Inflammatory macrophage treated with lipopolysaccharide for 1 hour (primary cell): ENCODE measurements around the gene EXOC4.
"Not testable (repeated sequence)": the region's sequence is repeated elsewhere in the genome, so short reads cannot be mapped to it uniquely, and the experiment has no call there.

Experiments used
- DNase-seq, 2 donors: peaks; one replicate each; pipeline ENCODE4 v3.0.0-alpha.2; 2020 to 2022

The EXOC4 gene

GRCh38 chr7:133320891-133321290, 68.0 kb downstream of the EXOC4 start:
- no peak for DNase-seq

- not testable (repeated sequence) for DNase-seq
Measured at GRCh38 chr7:133321366-133321765, 68.5 kb downstream of the EXOC4 start.

DNA sequence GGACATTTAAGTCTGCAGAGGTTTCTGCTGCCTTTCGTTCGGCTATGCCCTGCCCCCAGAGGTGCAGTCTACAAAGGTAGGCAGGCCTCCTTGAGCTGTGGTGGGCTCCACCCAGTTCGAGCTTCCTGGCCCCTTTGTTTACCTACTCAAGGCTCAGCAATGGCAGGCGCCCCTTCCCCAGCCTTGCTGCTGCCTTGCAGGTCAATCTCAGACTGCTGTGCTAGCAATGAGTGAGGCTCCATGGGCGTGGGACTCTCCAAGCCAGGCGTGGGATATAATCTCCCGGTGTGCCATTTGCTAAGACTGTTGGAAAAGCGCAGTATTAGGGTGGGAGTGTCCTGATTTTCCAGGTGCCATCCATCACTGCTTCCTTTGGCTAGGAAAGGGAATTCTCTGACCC, 73.9 kb downstream of the EXOC4 start:
- DNase-seq, result not testable (repeated sequence)

- not testable (repeated sequence) for DNase-seq
Measured at GRCh38 chr7:133328021-133328420, 75.1 kb downstream of the EXOC4 start.

DNA sequence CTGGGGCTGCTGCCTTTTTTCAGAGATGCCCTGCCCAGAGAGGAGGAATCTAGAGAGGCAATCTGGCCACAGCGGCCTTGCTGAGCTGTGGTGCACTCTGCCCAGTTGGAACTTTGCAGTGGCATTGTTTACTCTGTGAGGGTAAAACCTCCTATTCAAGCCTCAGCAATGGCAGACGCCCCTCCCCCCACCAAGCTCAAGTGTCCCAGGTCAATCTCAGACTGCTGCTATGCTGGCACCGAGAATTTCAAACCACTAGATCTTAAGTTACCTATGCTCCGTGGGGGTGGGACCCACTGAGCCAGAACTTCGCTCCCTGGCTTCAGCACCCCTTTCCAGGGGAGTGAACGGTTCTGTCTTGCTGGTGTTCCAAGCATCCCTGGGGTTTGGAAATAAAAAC, 77.2 kb downstream of the EXOC4 start:
- DNase-seq, result no peak

DNA sequence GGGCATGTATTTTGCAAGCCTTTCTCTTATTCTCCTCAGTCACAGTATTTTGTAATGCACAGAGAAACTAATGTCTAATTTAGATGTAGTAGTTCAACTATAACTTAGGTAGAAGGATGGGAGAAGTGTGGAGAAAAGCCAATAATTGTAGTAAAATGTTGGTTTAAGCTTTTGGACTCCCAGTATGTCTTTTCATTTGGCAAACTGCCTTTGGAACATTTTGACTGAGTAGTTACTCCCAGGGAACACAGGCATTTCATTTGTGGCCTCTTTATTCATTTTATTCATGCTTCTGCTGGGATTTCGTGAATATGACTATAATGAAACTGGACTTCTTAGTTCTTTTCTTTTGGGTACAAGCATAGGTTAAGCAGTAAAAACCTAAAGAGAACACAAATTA, 79.0 kb downstream of the EXOC4 start:
- DNase-seq, result no peak

DNA sequence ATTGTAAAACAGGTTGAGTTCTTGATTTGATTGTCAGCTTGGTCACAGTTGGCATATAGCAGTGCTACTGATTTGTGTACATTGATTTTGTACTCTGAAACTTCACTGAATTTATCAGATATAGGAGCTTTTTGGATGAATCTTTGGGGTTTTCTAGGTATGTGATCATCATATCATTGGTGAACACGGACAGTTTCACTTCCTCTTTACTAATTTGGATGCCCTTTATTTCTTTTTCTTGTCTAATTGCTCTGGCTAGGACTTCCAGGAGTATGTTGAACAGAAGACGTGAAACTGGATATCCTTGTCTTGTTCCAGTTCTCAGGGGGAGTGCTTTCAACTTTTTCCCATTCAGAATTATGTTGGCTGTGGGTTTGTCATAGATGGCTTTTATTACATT, 86.9 kb downstream of the EXOC4 start:
- peak; percentile 5 to 10 for DNase-seq

- no peak for DNase-seq
Measured at GRCh38 chr7:133344275-133344674, 91.4 kb downstream of the EXOC4 start.

GRCh38 chr7:133345690-133346421, 93.0 kb downstream of the EXOC4 start:
- DNase-seq, result no peak

GRCh38 chr7:133348250-133348649, 95.4 kb downstream of the EXOC4 start:
- DNase-seq, result no peak

- no peak for DNase-seq
Measured at GRCh38 chr7:133349101-133349500, 96.2 kb downstream of the EXOC4 start.

DNA sequence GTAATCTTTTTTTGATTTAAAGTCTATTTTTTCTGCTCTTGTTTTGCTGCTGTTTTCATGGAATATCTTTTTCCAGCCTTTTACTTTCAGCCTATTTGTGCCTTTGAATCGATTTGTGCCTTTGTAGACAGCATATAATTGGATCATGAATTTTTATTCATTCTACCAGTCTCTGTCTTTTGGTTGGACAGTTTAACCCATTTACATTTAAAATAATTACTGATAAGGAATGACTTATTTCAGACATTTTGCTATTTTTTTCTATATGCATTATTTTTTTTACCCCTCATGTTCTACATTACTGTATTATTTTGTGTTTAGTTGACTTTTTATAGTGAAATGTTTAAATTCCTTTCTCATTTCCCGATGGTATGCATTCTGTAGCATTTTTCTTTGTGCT, 99.6 kb downstream of the EXOC4 start:
- no peak for DNase-seq

- DNase-seq, result no peak
Measured at GRCh38 chr7:133353775-133354174, 100.9 kb downstream of the EXOC4 start.

- peak; percentile 76 to 91 for DNase-seq
Measured at GRCh38 chr7:133354546-133355324, 101.9 kb downstream of the EXOC4 start.

DNA sequence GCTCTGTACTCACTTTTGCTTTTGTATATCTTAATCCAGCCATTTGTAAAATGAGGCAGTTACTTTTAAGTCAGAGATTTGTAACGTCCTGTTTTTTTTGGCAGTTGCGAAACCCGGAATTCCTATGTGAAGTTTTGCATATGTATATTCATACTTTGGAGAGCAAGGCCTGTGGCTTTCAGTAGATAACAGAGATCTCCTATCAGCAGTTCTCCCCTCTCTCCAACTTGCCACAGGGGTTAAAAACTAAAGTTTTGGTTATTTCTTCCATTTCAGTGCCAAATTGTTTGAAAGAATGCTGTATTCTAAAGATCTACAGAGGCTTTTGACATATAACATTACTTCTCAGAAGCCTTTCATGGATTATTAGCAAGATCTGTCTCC, 102.4 kb downstream of the EXOC4 start:
- DNase-seq, result peak; percentile 78 to 84

DNA sequence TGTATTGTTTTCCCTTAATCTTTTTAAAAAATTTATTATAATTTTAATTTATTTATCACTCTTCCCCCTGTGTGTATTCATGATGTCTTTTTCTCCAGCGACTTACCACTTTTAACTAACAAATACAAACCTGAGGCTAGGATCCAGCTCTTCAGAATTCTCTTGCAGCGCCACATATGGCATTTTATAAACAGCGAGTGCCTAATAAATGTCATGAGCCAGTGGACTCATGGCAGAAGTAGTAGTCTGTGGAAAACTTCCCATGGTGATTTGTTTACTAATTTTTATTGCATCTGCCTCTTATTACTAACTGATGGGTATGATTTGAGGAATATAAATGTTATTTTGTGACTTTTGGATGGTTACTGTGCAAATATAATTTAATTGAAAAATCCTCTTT, 102.9 kb downstream of the EXOC4 start:
- no peak for DNase-seq

DNA sequence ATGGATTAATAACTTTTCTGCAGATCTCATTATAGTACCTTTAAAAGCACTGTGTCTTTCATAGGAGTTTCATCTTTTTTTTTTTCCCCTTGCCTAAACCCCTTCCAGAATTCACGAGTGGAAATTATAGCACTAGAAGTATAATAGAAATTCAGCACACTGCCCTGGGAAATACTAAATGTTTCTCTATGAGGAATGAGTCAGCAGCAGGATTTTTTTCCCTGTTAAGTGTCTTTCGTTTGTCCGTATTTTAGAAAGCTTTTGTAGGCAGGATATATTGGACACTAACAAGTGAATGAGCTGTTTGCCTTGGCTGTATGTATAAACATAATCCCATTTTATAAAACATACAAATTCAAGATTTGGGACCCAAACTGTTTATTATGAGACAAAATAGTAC, 105.8 kb downstream of the EXOC4 start:
- no peak for DNase-seq

DNA sequence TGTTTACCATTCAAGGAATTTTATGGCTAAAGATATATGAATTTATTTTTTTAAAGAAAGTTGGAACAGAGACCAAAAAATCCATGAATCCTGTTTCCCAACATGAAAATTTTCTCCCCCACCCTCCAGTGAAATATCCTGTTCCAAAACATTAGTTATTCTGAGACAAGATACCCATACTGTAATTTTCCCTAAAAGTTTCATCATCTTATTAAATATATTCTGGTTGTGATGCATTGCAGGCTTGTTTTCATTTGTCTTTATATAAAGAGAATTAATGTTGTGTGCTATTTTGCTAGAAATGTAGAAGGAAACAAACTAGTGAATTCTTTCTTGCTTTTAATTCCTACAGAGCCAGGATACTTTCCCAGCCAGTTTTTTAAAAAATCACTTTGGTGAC, 106.6 kb downstream of the EXOC4 start:
- DNase-seq, result no peak

GRCh38 chr7:133360201-133360600, 107.3 kb downstream of the EXOC4 start:
- DNase-seq, result no peak

DNA sequence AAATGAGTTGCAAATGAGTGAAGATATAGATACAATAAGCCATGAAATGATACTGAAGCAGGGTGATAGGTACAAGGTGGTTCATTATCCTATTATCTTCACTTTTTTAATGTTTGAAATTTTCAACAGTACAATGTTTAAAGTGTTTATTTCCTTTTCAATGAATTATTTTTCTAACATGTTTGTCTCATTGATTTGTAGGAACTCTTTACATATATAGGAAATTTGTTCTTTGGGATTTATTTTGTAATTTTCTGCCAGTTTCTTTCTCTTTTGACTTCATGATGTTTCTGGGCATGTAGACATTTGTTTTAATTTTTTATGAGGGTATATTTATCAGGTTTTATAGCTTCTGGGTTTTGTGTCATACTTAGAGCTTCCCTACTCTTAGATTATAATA, 108.9 kb downstream of the EXOC4 start:
- DNase-seq, result no peak

DNA sequence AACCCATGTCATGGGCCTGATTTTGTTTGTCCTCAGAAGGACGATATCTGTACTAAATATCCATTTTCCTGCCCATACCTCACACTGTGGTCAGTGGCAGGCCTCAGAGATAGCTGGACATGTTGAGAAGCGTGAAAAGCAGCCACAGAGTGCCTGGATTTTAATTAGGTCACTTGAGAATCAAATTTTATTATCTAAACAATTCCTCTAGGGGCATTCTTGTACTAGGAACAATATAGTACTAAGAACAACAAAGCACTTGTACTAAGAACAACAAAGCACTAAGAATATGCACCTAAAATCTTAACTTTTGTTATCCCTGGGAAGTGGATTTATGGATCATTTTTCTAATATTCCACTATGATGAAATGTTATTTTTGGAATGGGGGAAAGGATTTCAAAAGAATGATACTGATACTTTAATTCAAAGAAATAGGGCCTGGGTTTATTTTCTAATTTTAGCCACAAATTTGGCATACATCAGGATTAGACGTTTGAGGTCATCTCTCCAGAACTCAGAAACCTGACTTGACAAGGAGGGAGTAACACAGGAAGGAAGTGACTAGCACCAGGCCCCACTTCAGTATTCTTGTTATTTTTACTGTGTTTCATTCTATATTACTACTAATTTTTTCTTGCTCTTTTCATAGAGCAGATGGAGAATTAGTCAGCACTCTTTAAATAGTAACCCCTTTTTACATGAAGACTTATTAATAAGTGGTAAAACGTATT, 112.2 kb downstream of the EXOC4 start:
- no peak for DNase-seq

- DNase-seq, result no peak
Measured at GRCh38 chr7:133365917-133366316, 113.0 kb downstream of the EXOC4 start.

DNA sequence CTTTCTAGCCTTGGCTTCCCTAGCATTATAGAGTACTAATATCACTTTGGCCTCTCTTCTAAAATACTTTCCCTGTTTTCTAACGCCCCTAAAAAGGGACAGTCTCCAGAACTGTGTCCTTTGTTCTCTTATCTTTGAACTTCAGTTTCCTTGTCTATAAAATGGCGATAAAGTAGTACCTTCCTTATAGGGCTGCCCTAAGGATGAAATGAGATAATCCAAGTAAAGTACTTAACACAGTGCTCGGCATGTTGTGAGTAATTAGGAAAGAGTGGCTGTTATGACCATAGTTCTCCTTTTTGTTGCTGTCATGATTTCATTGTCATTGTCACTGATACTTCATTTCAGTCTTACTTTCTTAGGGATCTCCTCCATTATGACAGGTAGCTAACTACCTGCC, 114.7 kb downstream of the EXOC4 start:
- DNase-seq, result peak in 1 of 2 donors; percentile 28

- DNase-seq, result no peak
Measured at GRCh38 chr7:133369130-133369529, 116.3 kb downstream of the EXOC4 start.
